H9 (cell line): ENCODE data around the gene CYB561D1. TPM values are rescaled to one million over a fixed set of nuclear protein-coding genes. Genes with fewer than 3 reads are reported as not detected.

Experiments used
- DNase-seq: peaks from one replicate; pipeline ENCODE4 v3.0.0-alpha.2; 2017
- H2AFZ ChIP-seq: one replicate; pipeline ENCODE4 v1.6.1; 2013; ENCODE audit warnings: mild to moderate bottlenecking, low read length, control low read depth, moderate library complexity
- H2AK5ac ChIP-seq: 2 replicates; pipeline ENCODE4 v1.6.1; 2013; ENCODE audit warnings: low read length, control low read depth, mixed read lengths; ENCODE audit not compliant: insufficient read length
- H2BK120ac ChIP-seq: one replicate; pipeline ENCODE4 v1.6.1; 2013; ENCODE audit warnings: low read depth, mild to moderate bottlenecking, low read length, control low read depth, inconsistent platforms; ENCODE audit not compliant: poor library complexity, severe bottlenecking
- H2BK12ac ChIP-seq: 2 replicates; pipeline ENCODE4 v1.6.1; 2013; ENCODE audit warnings: low read length, control low read depth, mixed read lengths, low read depth; ENCODE audit not compliant: insufficient read length
- H2BK15ac ChIP-seq: 2 replicates; pipeline ENCODE4 v1.6.1; 2013; ENCODE audit warnings: low read depth, low read length, control low read depth
- H2BK20ac ChIP-seq: one replicate; pipeline ENCODE4 v1.6.1; 2013; ENCODE audit warnings: low read depth, mild to moderate bottlenecking, low read length, control low read depth, inconsistent platforms; ENCODE audit not compliant: poor library complexity, severe bottlenecking
- H2BK5ac ChIP-seq: 2 replicates; pipeline ENCODE4 v1.6.1; 2013; ENCODE audit warnings: low read length, control low read depth, mixed read lengths; ENCODE audit not compliant: insufficient read length
- H3K14ac ChIP-seq: 2 replicates; pipeline ENCODE4 v1.6.1; 2013; ENCODE audit warnings: low read length, control low read depth; ENCODE audit not compliant: insufficient read depth
- H3K18ac ChIP-seq: 2 replicates; pipeline ENCODE4 v1.6.1; 2013; ENCODE audit warnings: low read depth, mild to moderate bottlenecking, mixed read lengths, low read length, control low read depth; ENCODE audit not compliant: insufficient read length
- H3K23ac ChIP-seq: 2 replicates; pipeline ENCODE4 v1.6.1; 2013; ENCODE audit warnings: low read length, control low read depth, mixed read lengths, low read depth; ENCODE audit not compliant: insufficient read length
- H3K23me2 ChIP-seq: 2 replicates; pipeline ENCODE4 v1.6.1; 2013; ENCODE audit warnings: low read depth, mild to moderate bottlenecking, mixed read lengths, low read length, control low read depth; ENCODE audit not compliant: insufficient read length, poor library complexity, severe bottlenecking
- H3K27ac ChIP-seq: 2 replicates; pipeline ENCODE4 v1.5.1; 2013; ENCODE audit warnings: low read length, control low read depth, mixed read lengths, low read depth; ENCODE audit not compliant: insufficient read length
- H3K27me3 ChIP-seq: 2 replicates; pipeline ENCODE4 v1.6.1; 2013; ENCODE audit warnings: low read length, control low read depth, inconsistent platforms; ENCODE audit not compliant: insufficient read depth
- H3K4ac ChIP-seq: 2 replicates; pipeline ENCODE4 v1.6.1; 2013; ENCODE audit warnings: low read depth, mild to moderate bottlenecking, control low read depth, inconsistent platforms, low read length, moderate library complexity
- H3K4me1 ChIP-seq: 2 replicates; pipeline ENCODE4 v1.6.1; 2013; ENCODE audit warnings: low read length, control low read depth, inconsistent platforms; ENCODE audit not compliant: insufficient read depth
- H3K4me2 ChIP-seq: 2 replicates; pipeline ENCODE4 v1.6.1; 2013; ENCODE audit warnings: low read length, control low read depth, mixed read lengths; ENCODE audit not compliant: insufficient read length, insufficient read depth
- H3K56ac ChIP-seq: 2 replicates; pipeline ENCODE4 v1.6.1; 2013; ENCODE audit warnings: low read depth, mild to moderate bottlenecking, mixed read lengths, low read length, control low read depth; ENCODE audit not compliant: insufficient read length
- H3K79me1 ChIP-seq: 2 replicates; pipeline ENCODE4 v1.6.1; 2013; ENCODE audit warnings: low read depth, mild to moderate bottlenecking, moderate library complexity, low read length, control low read depth, inconsistent platforms; ENCODE audit not compliant: insufficient read depth, poor library complexity, severe bottlenecking
- H3K79me2 ChIP-seq: 2 replicates; pipeline ENCODE4 v1.6.1; 2013; ENCODE audit warnings: low read length, control low read depth, inconsistent platforms; ENCODE audit not compliant: insufficient read depth
- H3K9ac ChIP-seq: 2 replicates; pipeline ENCODE4 v1.6.1; 2013; ENCODE audit warnings: low read length, control low read depth, mixed read lengths; ENCODE audit not compliant: insufficient read length; ENCODE audit errors: extremely low read depth
- H3K9me3 ChIP-seq: one replicate; pipeline ENCODE4 v1.6.1; 2013; ENCODE audit warnings: low read depth, low read length, inconsistent platforms; ENCODE audit not compliant: control insufficient read depth
- H3T11ph ChIP-seq: one replicate; pipeline ENCODE4 v1.6.1; 2013; ENCODE audit warnings: mild to moderate bottlenecking, low read length, control low read depth, inconsistent platforms
- H4K20me1 ChIP-seq: one replicate; pipeline ENCODE4 v1.6.1; 2013; ENCODE audit not compliant: control insufficient read depth, insufficient read length, insufficient read depth
- H4K5ac ChIP-seq: 2 replicates; pipeline ENCODE4 v1.6.1; 2013; ENCODE audit warnings: low read depth, mild to moderate bottlenecking, mixed read lengths, low read length, control low read depth; ENCODE audit not compliant: insufficient read length
- H4K8ac ChIP-seq: replicated peaks from 2 replicates; pipeline ENCODE4 v1.6.1; 2013; ENCODE audit warnings: low read length, control low read depth, mixed read lengths, low read depth; ENCODE audit not compliant: insufficient read length
- H4K91ac ChIP-seq: 2 replicates; pipeline ENCODE4 v1.6.1; 2013; ENCODE audit warnings: low read depth, mild to moderate bottlenecking, moderate library complexity, mixed read lengths, low read length, control low read depth; ENCODE audit not compliant: insufficient read length
- H3K27ac Mint-ChIP-seq, 3 experiments: 2 replicates in 2 of 3; 3 replicates in 1 of 3; pipeline ENCODE4 v1.8.0; 2020 to 2021; ENCODE audit warnings: mixed read lengths in 3 of 3, mild to moderate bottlenecking in 1 of 3, moderate library complexity in 1 of 3
- H3K27me3 Mint-ChIP-seq: 2 replicates; pipeline ENCODE4 v1.8.0; 2021; ENCODE audit warnings: low read depth, mild to moderate bottlenecking, moderate library complexity, mixed read lengths
- H3K36me3 Mint-ChIP-seq, 3 experiments: 2 replicates in 2 of 3; 3 replicates in 1 of 3; pipeline ENCODE4 v1.8.0; 2020 to 2021; ENCODE audit warnings: low read depth in 3 of 3, mixed read lengths in 3 of 3; ENCODE audit not compliant: insufficient read depth in 1 of 3
- H3K4me1 Mint-ChIP-seq, 2 experiments: 2 replicates each; pipeline ENCODE4 v1.8.0; 2020; ENCODE audit warnings: mixed read lengths in 2 of 2
- H3K4me3 Mint-ChIP-seq, 2 experiments: 2 replicates in 1 of 2; 3 replicates in 1 of 2; pipeline ENCODE4 v1.8.0; 2020 to 2021; ENCODE audit warnings: mild to moderate bottlenecking in 2 of 2, mixed read lengths in 2 of 2, moderate library complexity in 1 of 2
- H3K9me3 Mint-ChIP-seq, 2 experiments: 2 replicates in 1 of 2; 3 replicates in 1 of 2; pipeline ENCODE4 v1.8.0; 2020; ENCODE audit warnings: mild to moderate bottlenecking in 2 of 2, mixed read lengths in 2 of 2, moderate library complexity in 1 of 2
- CTCF ChIP-seq: fragments of 200-600 bp; sonication (generic); conservative IDR thresholded peaks from 3 replicates; pipeline ENCODE4 v1.8.0; 2021; ENCODE audit warnings: antibody characterized with exemption, mild to moderate bottlenecking
- WGBS: extraction: QIAGEN DNeasy Blood & Tissue Kit; methylation state at CpG from one replicate; pipeline ENCODE4 v1.1.7; 2013; ENCODE audit warnings: missing lambda C conversion rate, low lambda C conversion rate, mixed read lengths; ENCODE audit not compliant: insufficient read length; ENCODE audit errors: extremely low coverage; 5-methylcytosine and 5-hydroxymethylcytosine counted together
- total RNA-seq: library from RNA; stranded (reverse); gene quantifications from 2 replicates; pipeline ENCODE4 v1.2.1, GENCODE V29; 2021

CYB561D1 gene
- total RNA-seq, 1 experiment from 2014 or later: 6.5 TPM

GRCh38 chr1:109534307-109534858 is 40.5 kb downstream of the CYB561D1 start:
- no peaks in the 10 kb centered on the region for H3K9me3 ChIP-seq
- no peaks in the 10 kb centered on the region; a peak in 1 of 5 replicates for H3K9me3 Mint-ChIP-seq
- H3K4me1 ChIP-seq: no peaks in the 10 kb centered on the region
- no peak overlapping the region for H2BK5ac ChIP-seq
- H3K36me3 Mint-ChIP-seq: no peaks in the 10 kb centered on the region
- no peak overlapping the region for H3T11ph ChIP-seq
- no peak overlapping the region for H3K18ac ChIP-seq
- H3K14ac ChIP-seq: no peak overlapping the region
- no peaks in the 10 kb centered on the region for H3K27me3 ChIP-seq
- no peak overlapping the region for H3K23ac ChIP-seq
- no peak overlapping the region for H2BK120ac ChIP-seq
- no peak for TF ChIP-seq CTCF
- peaks cover 4% of the 10 kb centered on the region for H3K23me2 ChIP-seq
- H3K27ac ChIP-seq: no peak overlapping the region
- H2BK20ac ChIP-seq: no peak overlapping the region
- no peak overlapping the region for H4K91ac ChIP-seq
- H3K4me1 Mint-ChIP-seq: peaks cover 4 to 12% of the 10 kb centered on the region in 2 experiments
- H4K8ac ChIP-seq: no peak overlapping the region
- H3K79me1 ChIP-seq: no peaks in the 10 kb centered on the region
- H2BK15ac ChIP-seq: no peak overlapping the region
- H3K4me3 Mint-ChIP-seq: no peak overlapping the region; a peak in 1 of 5 replicates
- no peak overlapping the region for H4K5ac ChIP-seq
- no peak overlapping the region for H2BK12ac ChIP-seq
- no peak overlapping the region for H2AK5ac ChIP-seq
- no peak overlapping the region for H3K56ac ChIP-seq
- no CpG with 5 or more reads among the region's 1 CpG for WGBS
- H2AFZ ChIP-seq: no peak overlapping the region
- no peak overlapping the region for H3K9ac ChIP-seq
- DNase-seq: no peak
- no peaks in the 10 kb centered on the region for H4K20me1 ChIP-seq
- no peak overlapping the region for H3K4ac ChIP-seq
- H3K79me2 ChIP-seq: no peaks in the 10 kb centered on the region
- H3K4me2 ChIP-seq: no peak overlapping the region
- peaks cover 5% of the 10 kb centered on the region for H3K27me3 Mint-ChIP-seq
- H3K27ac Mint-ChIP-seq: no peak overlapping the region
